Activated CD4-positive, alpha-beta T cell treated with anti-CD3 and anti-CD28 coated beads for 36 hours (primary cell): ENCODE data around the gene C1orf35. TPM values are rescaled to one million over a fixed set of nuclear protein-coding genes. Genes with fewer than 3 reads are reported as not detected.

ENCODE experiments used
- ATAC-seq: fragments of 200-7000 bp; cut with Tn5 transposase; one replicate; pipeline ENCODE4 v1.10.0; 2021; ENCODE audit warnings: mild to moderate bottlenecking, moderate library complexity
- CTCF ChIA-PET: fragments of 350-600 bp; sonication (Branson Sonifier 250); formaldehyde crosslinking; loops from one replicate; lab custom pipeline; 2021; ENCODE audit warnings: antibody characterized with exemption; lab: Charles Lee
- POLR2A ChIA-PET: fragments of 350-600 bp; sonication (Branson Sonifier 250); formaldehyde crosslinking; loops from one replicate; lab custom pipeline; 2021; ENCODE audit warnings: antibody characterized with exemption, inconsistent platforms; lab: Charles Lee
- DNase-seq: peaks from one replicate; pipeline ENCODE4 v3.0.0-alpha.2; 2020
- H3K27ac Mint-ChIP-seq: one replicate; pipeline ENCODE4 v1.8.0; 2021; ENCODE audit warnings: mixed read lengths
- H3K27me3 Mint-ChIP-seq: one replicate; pipeline ENCODE4 v1.8.0; 2021; ENCODE audit warnings: mixed read lengths
- H3K36me3 Mint-ChIP-seq: one replicate; pipeline ENCODE4 v1.8.0; 2021; ENCODE audit warnings: low read depth, mixed read lengths
- H3K4me1 Mint-ChIP-seq: one replicate; pipeline ENCODE4 v1.8.0; 2021; ENCODE audit warnings: mixed read lengths
- H3K4me3 Mint-ChIP-seq: one replicate; pipeline ENCODE4 v1.8.0; 2021; ENCODE audit warnings: mild to moderate bottlenecking, moderate library complexity, mixed read lengths
- H3K9me3 Mint-ChIP-seq: one replicate; pipeline ENCODE4 v1.8.0; 2021; ENCODE audit warnings: low read depth, mixed read lengths
- intact Hi-C, 2 experiments: fragments of 100-400 bp; cut with DNase I in 1 of 2; cut with micrococcal nuclease in 1 of 2; formaldehyde crosslinking; loops; one replicate each; pipeline versions ENCODE4 v1.14.2 to v1.15.1; 2022 to 2024; cut with DNase I, micrococcal nuclease
- total RNA-seq, 2 experiments: library from RNA; stranded (reverse); gene quantifications; one replicate each; pipeline ENCODE4 v1.2.3, GENCODE V29; 2021

Gene C1orf35
- total RNA-seq, 2 experiments from 2014 or later = 14.6 to 22.5 TPM

- Mint-ChIP-seq H3K4me1 (peaks cover 20% of the 10 kb centered on the region), H3K27me3 (no peaks in the 10 kb centered on the region), H3K9me3 (no peaks in the 10 kb centered on the region), H3K36me3 (peaks cover 39% of the 10 kb centered on the region), H3K4me3 (peak overlapping the region; percentile 89), H3K27ac (peak overlapping the region; percentile 69)
- ChIA-PET POLR2A (interaction anchor here (1.3 to 1.5 kb wide), 2 partner anchors 13 to 64 kb away, joined by 3 read pairs; partner anchors contain the start of gene IBA57), CTCF (interaction anchor here (1.5 kb wide), 1 partner anchor 102 kb away, joined by 4 read pairs; no protein-coding TSS in a partner anchor)
- ATAC-seq = no peak
- intact Hi-C loops = loop anchor here (5.0 to 10.0 kb wide), 2 partner anchors 336 to 1694 kb away; partner anchors contain the start of gene PARP1 (in 1 of the 2)
- no peak for DNase-seq
These were observed 2.1 kb downstream of the C1orf35 start for GRCh38 chr1:228100822-228101613.

- ATAC-seq = no peak
- H3K9me3 Mint-ChIP-seq = peaks cover 7% of the 10 kb centered on the region
- H3K27ac Mint-ChIP-seq = no peak overlapping the region
- ChIA-PET CTCF (interaction anchor here (1.1 to 1.5 kb wide), 2 partner anchors 31 to 101 kb away, joined by 4 to 5 read pairs; no protein-coding TSS in a partner anchor), POLR2A (interaction anchor here (1.3 to 1.8 kb wide), 2 partner anchors 8 to 10 kb away, joined by 5 read pairs; no protein-coding TSS in a partner anchor)
- no peaks in the 10 kb centered on the region for H3K27me3 Mint-ChIP-seq
- peaks cover 50% of the 10 kb centered on the region for H3K36me3 Mint-ChIP-seq
- intact Hi-C loops = no loop called here
- peaks cover 24% of the 10 kb centered on the region for H3K4me1 Mint-ChIP-seq
- DNase-seq = no peak
- H3K4me3 Mint-ChIP-seq = no peak overlapping the region
These were observed 3.8 kb downstream of the C1orf35 start for GRCh38 chr1:228099331-228099732.

- peaks cover 56% of the 10 kb centered on the region for H3K36me3 Mint-ChIP-seq
- intact Hi-C loops = no loop called here
- ChIA-PET CTCF (interaction anchor here (0.7 to 1.1 kb wide), 2 partner anchors 32 to 99 kb away, joined by 5 read pairs; no protein-coding TSS in a partner anchor), POLR2A (interaction anchor here (1.1 to 1.8 kb wide), 3 partner anchors 9 to 11 kb away, joined by 3 to 5 read pairs (median 3); no protein-coding TSS in a partner anchor)
- no peak for DNase-seq
- H3K9me3 Mint-ChIP-seq = peaks cover 10% of the 10 kb centered on the region
- H3K4me1 Mint-ChIP-seq = peaks cover 18% of the 10 kb centered on the region
- H3K27ac Mint-ChIP-seq = no peak overlapping the region
- H3K4me3 Mint-ChIP-seq = no peak overlapping the region
- no peak for ATAC-seq
- no peaks in the 10 kb centered on the region for H3K27me3 Mint-ChIP-seq
These were observed 4.7 kb downstream of the C1orf35 start for GRCh38 chr1:228098323-228098931.

- Mint-ChIP-seq H3K27me3 (no peaks in the 10 kb centered on the region), H3K4me3 (no peak overlapping the region), H3K27ac (peak overlapping the region; percentile 47), H3K4me1 (peaks cover 23% of the 10 kb centered on the region), H3K36me3 (peaks cover 60% of the 10 kb centered on the region), H3K9me3 (peaks cover 10% of the 10 kb centered on the region)
- intact Hi-C loops = no loop called here
- ATAC-seq (no peak), DNase-seq (peak; percentile 1)
- POLR2A ChIA-PET = interaction anchor here (0.7 to 1.4 kb wide), 3 partner anchors 8 to 15 kb away, joined by 3 read pairs; partner anchors contain the start of gene ARF1
- CTCF ChIA-PET = interaction anchor here (0.7 kb wide), 1 partner anchor 98 kb away, joined by 5 read pairs; no protein-coding TSS in a partner anchor
These were observed 5.6 kb downstream of the C1orf35 start for GRCh38 chr1:228097333-228098081.

- H3K9me3 Mint-ChIP-seq = peaks cover 10% of the 10 kb centered on the region
- ATAC-seq (no peak), DNase-seq (peak; percentile 2)
- intact Hi-C loops = no loop called here
- ChIA-PET POLR2A (interaction anchor here (0.7 to 1.4 kb wide), 2 partner anchors 9 to 14 kb away, joined by 3 read pairs; partner anchors contain the start of gene ARF1), CTCF (no interaction called here)
- no peak overlapping the region for H3K4me3 Mint-ChIP-seq
- no peaks in the 10 kb centered on the region for H3K27me3 Mint-ChIP-seq
- no peak overlapping the region for H3K27ac Mint-ChIP-seq
- H3K36me3 Mint-ChIP-seq = peaks cover 69% of the 10 kb centered on the region
- peaks cover 30% of the 10 kb centered on the region for H3K4me1 Mint-ChIP-seq
These were observed 6.5 kb downstream of the C1orf35 start for GRCh38 chr1:228096416-228097332.

- no peak overlapping the region for H3K4me3 Mint-ChIP-seq
- ATAC-seq (no peak), DNase-seq (peak; percentile 5)
- peaks cover 76% of the 10 kb centered on the region for H3K36me3 Mint-ChIP-seq
- CTCF ChIA-PET = no interaction called here
- no peaks in the 10 kb centered on the region for H3K27me3 Mint-ChIP-seq
- intact Hi-C loops = no loop called here
- peaks cover 10% of the 10 kb centered on the region for H3K9me3 Mint-ChIP-seq
- POLR2A ChIA-PET = no interaction called here
- H3K27ac Mint-ChIP-seq = peak overlapping the region; percentile 0
- H3K4me1 Mint-ChIP-seq = peaks cover 32% of the 10 kb centered on the region
These were observed 7.2 kb downstream of the C1orf35 start for GRCh38 chr1:228095938-228096337.

- peaks cover 78% of the 10 kb centered on the region for H3K36me3 Mint-ChIP-seq
- H3K4me1 Mint-ChIP-seq = peaks cover 38% of the 10 kb centered on the region
- POLR2A ChIA-PET = no interaction called here
- DNase-seq (no peak), ATAC-seq (no peak)
- CTCF ChIA-PET = interaction anchor here (0.8 to 1.0 kb wide), 2 partner anchors 18 to 88 kb away, joined by 3 to 6 read pairs; partner anchors contain the start of gene WNT3A
- H3K4me3 Mint-ChIP-seq = no peak overlapping the region
- no peak overlapping the region for H3K27ac Mint-ChIP-seq
- H3K27me3 Mint-ChIP-seq = no peaks in the 10 kb centered on the region
- peaks cover 10% of the 10 kb centered on the region for H3K9me3 Mint-ChIP-seq
- intact Hi-C loops = no loop called here
These were observed 8.0 kb downstream of the C1orf35 start for GRCh38 chr1:228095161-228095560.

- peaks cover 76% of the 10 kb centered on the region for H3K36me3 Mint-ChIP-seq
- H3K27ac Mint-ChIP-seq = no peak overlapping the region
- no peaks in the 10 kb centered on the region for H3K27me3 Mint-ChIP-seq
- no peak overlapping the region for H3K4me3 Mint-ChIP-seq
- DNase-seq = no peak
- peaks cover 10% of the 10 kb centered on the region for H3K9me3 Mint-ChIP-seq
- intact Hi-C loops = no loop called here
- POLR2A ChIA-PET = no interaction called here
- CTCF ChIA-PET = interaction anchor here (0.8 to 1.0 kb wide), 2 partner anchors 17 to 88 kb away, joined by 3 to 6 read pairs; partner anchors contain the start of gene WNT3A
- ATAC-seq = no peak
- peaks cover 45% of the 10 kb centered on the region for H3K4me1 Mint-ChIP-seq
These were observed 8.6 kb downstream of the C1orf35 start for GRCh38 chr1:228094432-228095016.

- Mint-ChIP-seq H3K27me3 (no peaks in the 10 kb centered on the region), H3K4me3 (no peak overlapping the region), H3K9me3 (peaks cover 10% of the 10 kb centered on the region), H3K36me3 (peaks cover 78% of the 10 kb centered on the region), H3K27ac (no peak overlapping the region), H3K4me1 (peaks cover 57% of the 10 kb centered on the region)
- ChIA-PET POLR2A (interaction anchor here (0.6 to 1.5 kb wide), 3 partner anchors 9 to 1317 kb away, joined by 4 to 16 read pairs (median 6); no protein-coding TSS in a partner anchor), CTCF (interaction anchor here (0.5 kb wide), 1 partner anchor 183 kb away, joined by 4 read pairs; no protein-coding TSS in a partner anchor)
- DNase-seq (no peak), ATAC-seq (no peak)
- intact Hi-C loops = no loop called here
These were observed 9.8 kb downstream of the C1orf35 start for GRCh38 chr1:228093050-228093906.
